Neural cell (in vitro differentiated cells): ENCODE results near the gene GPR62.

Experiments used
- EP300 ChIP-seq: fragments of 450-650 bp; conservative IDR thresholded peaks from 2 replicates; pipeline ENCODE4 v1.6.1; 2014; ENCODE audit warnings: antibody characterized with exemption, mild to moderate bottlenecking, moderate library complexity; ENCODE audit not compliant: poor library complexity, severe bottlenecking
- EZH2 ChIP-seq: fragments of 200-600, 300-800 bp; shearing (Covaris generic), sonication (generic); IDR thresholded peaks from 2 replicates; pipeline ENCODE4 v1.6.1; 2014; ENCODE audit warnings: antibody characterized with exemption, low read length, borderline replicate concordance, mild to moderate bottlenecking; ENCODE audit not compliant: insufficient read depth, poor library complexity, severe bottlenecking
- MXI1 ChIP-seq: fragments of 450-650 bp; conservative IDR thresholded peaks from 2 replicates; pipeline ENCODE4 v1.6.1; 2014; ENCODE audit warnings: antibody characterized with exemption, mild to moderate bottlenecking; ENCODE audit not compliant: poor library complexity, severe bottlenecking
- POLR2AphosphoS5 ChIP-seq: IDR thresholded peaks from 2 replicates; pipeline ENCODE4 v1.6.1; 2012
- RAD21 ChIP-seq: fragments of 450-650 bp; conservative IDR thresholded peaks from 2 replicates; pipeline ENCODE4 v1.6.1; 2014; ENCODE audit warnings: antibody characterized with exemption, mild to moderate bottlenecking, moderate library complexity
- TAF1 ChIP-seq: IDR thresholded peaks from 2 replicates; pipeline ENCODE4 v1.6.1; 2012; ENCODE audit warnings: low read depth
- TF ChIP-seq, protein P1 (sequence below): fragments of 450-650 bp; IDR thresholded peaks from 2 replicates; pipeline ENCODE4 v1.5.1; 2014; ENCODE audit warnings: antibody characterized with exemption, mild to moderate bottlenecking, moderate library complexity; ENCODE audit not compliant: poor library complexity, severe bottlenecking
- TF ChIP-seq, protein P2 (sequence below): IDR thresholded peaks from 2 replicates; pipeline ENCODE4 v1.6.1; 2012; ENCODE audit warnings: borderline replicate concordance

DNA sequence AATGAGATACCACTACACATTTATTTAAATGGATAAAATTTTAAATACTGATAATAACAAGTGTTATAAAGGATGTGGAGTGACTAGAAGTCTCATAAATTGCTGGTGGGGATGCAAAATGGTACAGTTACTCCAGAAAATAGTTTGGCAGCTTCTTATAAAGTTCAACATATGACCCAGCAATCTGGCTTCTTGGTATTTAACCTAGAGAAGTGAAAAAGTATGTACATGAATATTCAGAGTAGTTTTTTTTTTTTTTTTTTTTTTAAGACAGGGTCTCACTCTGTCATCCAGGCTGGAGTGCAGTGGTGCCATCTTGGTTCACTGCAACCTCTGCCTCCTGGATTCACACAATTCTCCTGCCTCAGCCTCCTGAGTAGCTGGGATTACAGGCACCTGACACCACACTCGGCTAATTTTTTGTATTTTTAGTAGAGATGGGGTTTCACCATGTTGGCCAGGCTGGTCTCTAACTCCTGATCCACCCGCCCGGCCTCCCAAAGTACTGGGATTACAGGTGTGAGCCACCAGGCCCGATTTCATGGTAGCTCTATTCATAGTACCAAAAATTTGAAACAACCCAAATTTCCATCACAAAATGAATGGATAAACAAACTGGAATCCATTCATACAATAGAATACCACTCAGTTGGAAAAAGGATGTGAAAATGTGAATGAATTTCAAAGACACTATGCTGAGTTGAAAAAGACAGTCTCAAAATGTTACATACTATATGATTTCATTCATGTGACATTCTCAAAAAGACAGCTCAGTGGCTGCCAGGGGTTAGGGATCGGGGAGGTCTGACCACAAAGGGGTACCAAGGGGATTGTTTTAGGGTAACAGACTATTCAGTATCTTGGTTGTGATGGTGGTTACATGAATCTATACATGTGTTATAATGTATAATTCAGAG is 27.9 kb upstream of the GPR62 start:
- TF ChIP-seq, protein P1, sequence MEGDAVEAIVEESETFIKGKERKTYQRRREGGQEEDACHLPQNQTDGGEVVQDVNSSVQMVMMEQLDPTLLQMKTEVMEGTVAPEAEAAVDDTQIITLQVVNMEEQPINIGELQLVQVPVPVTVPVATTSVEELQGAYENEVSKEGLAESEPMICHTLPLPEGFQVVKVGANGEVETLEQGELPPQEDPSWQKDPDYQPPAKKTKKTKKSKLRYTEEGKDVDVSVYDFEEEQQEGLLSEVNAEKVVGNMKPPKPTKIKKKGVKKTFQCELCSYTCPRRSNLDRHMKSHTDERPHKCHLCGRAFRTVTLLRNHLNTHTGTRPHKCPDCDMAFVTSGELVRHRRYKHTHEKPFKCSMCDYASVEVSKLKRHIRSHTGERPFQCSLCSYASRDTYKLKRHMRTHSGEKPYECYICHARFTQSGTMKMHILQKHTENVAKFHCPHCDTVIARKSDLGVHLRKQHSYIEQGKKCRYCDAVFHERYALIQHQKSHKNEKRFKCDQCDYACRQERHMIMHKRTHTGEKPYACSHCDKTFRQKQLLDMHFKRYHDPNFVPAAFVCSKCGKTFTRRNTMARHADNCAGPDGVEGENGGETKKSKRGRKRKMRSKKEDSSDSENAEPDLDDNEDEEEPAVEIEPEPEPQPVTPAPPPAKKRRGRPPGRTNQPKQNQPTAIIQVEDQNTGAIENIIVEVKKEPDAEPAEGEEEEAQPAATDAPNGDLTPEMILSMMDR, result no peak
- no peak for TF ChIP-seq TAF1
- no peak for TF ChIP-seq POLR2AphosphoS5
- TF ChIP-seq RAD21, result no peak
- no peak for TF ChIP-seq EZH2
- TF ChIP-seq, protein P2, sequence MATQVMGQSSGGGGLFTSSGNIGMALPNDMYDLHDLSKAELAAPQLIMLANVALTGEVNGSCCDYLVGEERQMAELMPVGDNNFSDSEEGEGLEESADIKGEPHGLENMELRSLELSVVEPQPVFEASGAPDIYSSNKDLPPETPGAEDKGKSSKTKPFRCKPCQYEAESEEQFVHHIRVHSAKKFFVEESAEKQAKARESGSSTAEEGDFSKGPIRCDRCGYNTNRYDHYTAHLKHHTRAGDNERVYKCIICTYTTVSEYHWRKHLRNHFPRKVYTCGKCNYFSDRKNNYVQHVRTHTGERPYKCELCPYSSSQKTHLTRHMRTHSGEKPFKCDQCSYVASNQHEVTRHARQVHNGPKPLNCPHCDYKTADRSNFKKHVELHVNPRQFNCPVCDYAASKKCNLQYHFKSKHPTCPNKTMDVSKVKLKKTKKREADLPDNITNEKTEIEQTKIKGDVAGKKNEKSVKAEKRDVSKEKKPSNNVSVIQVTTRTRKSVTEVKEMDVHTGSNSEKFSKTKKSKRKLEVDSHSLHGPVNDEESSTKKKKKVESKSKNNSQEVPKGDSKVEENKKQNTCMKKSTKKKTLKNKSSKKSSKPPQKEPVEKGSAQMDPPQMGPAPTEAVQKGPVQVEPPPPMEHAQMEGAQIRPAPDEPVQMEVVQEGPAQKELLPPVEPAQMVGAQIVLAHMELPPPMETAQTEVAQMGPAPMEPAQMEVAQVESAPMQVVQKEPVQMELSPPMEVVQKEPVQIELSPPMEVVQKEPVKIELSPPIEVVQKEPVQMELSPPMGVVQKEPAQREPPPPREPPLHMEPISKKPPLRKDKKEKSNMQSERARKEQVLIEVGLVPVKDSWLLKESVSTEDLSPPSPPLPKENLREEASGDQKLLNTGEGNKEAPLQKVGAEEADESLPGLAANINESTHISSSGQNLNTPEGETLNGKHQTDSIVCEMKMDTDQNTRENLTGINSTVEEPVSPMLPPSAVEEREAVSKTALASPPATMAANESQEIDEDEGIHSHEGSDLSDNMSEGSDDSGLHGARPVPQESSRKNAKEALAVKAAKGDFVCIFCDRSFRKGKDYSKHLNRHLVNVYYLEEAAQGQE, result no peak
- TF ChIP-seq EP300, result no peak
- no peak for TF ChIP-seq MXI1
